HepG2 (cell line): Measurements from ENCODE around the gene MVK. TPM values are rescaled to one million over a fixed set of nuclear protein-coding genes. Genes with fewer than 3 reads are reported as not detected.
A peak's percentile ranks its signal among the peaks of the same experiment; 100 is the strongest.

Experiments
- ATAC-seq: fragments of 200-7000 bp; cut with Tn5 transposase; 3 replicates; pipeline ENCODE4 v1.9.1; 2020; ENCODE audit warnings: mild to moderate bottlenecking, moderate library complexity
- BruUV-seq: library from RNA; stranded (reverse); fragments of 400-500 nt; replicated peaks from 2 replicates; lab custom pipeline; 2021; lab: Mats Ljungman, UMichigan
- CTCF ChIA-PET: fragments of 300-600 bp; formaldehyde crosslinking; extraction: SDS; loops from one replicate; lab custom pipeline; 2021; ENCODE audit warnings: low total read pairs, inconsistent platforms, low intra/inter-chr PET ratio; lab: Yijun Ruan, JAX
- POLR2A ChIA-PET: fragments of 350-600 bp; sonication (Branson Sonifier 250); formaldehyde crosslinking; loops from one replicate; lab custom pipeline; 2020; ENCODE audit warnings: antibody characterized with exemption, inconsistent platforms; lab: Yijun Ruan, JAX
- DNase-seq: peaks from one replicate; pipeline ENCODE4 v3.0.0-alpha.2; 2015; ENCODE audit warnings: low spot score
- FAIRE-seq: peaks from 3 replicates; lab custom pipeline; 2011; peaks lifted over from hg19 to GRCh38; lab: Jason Lieb, UNC
- H2AFZ ChIP-seq: one replicate; pipeline ENCODE4 v1.6.1; 2011; ENCODE audit warnings: low read length, inconsistent platforms
- H3K27ac ChIP-seq: fragments of 300-600 bp; 3 replicates; pipeline ENCODE4 v1.8.0; 2011; ENCODE audit warnings: mixed run types, mild to moderate bottlenecking, mixed read lengths, low read length, inconsistent platforms; ENCODE audit not compliant: insufficient read depth; ENCODE audit errors: extremely low read length
- H3K27me3 ChIP-seq, 2 experiments: fragments of 200-600 bp in 1 of 2; 2 replicates in 1 of 2; 3 replicates in 1 of 2; pipeline versions ENCODE4 v1.6.0 to v1.8.0; 2011; ENCODE audit warnings: low read length in 2 of 2, mild to moderate bottlenecking in 2 of 2, moderate library complexity in 2 of 2, inconsistent platforms in 1 of 2; ENCODE audit not compliant: insufficient read depth in 2 of 2, control insufficient read depth in 1 of 2
- H3K36me3 ChIP-seq, 2 experiments: fragments of 200-600 bp in 1 of 2; replicated peaks in 1 of 2; 2 replicates in 1 of 2; 3 replicates in 1 of 2; pipeline versions ENCODE4 v1.5.1 to v1.8.0; 2011; ENCODE audit warnings: low read length in 2 of 2, inconsistent platforms in 1 of 2; ENCODE audit not compliant: insufficient read depth in 2 of 2, control insufficient read depth in 1 of 2
- H3K4me1 ChIP-seq: 2 replicates; pipeline ENCODE4 v1.5.1; 2012; ENCODE audit warnings: low read length, inconsistent platforms; ENCODE audit not compliant: insufficient read depth
- H3K4me2 ChIP-seq: 2 replicates; pipeline ENCODE4 v1.6.0; 2011; ENCODE audit warnings: low read depth, low read length, inconsistent platforms
- H3K4me3 ChIP-seq, 3 experiments: fragments of 200-600 bp in 1 of 3; sonication (generic), shearing (Covaris generic) in 1 of 3; replicated peaks in 1 of 3; 2 replicates each; pipeline ENCODE4 v1.5.1; 2011 to 2016; ENCODE audit warnings: low read length in 3 of 3, inconsistent platforms in 2 of 3, low read depth in 2 of 3, mild to moderate bottlenecking in 2 of 3, control low read depth in 1 of 3, mixed read lengths in 1 of 3; ENCODE audit not compliant: insufficient read depth in 1 of 3
- H3K79me2 ChIP-seq: one replicate; pipeline ENCODE4 v1.6.1; 2011; ENCODE audit warnings: low read length, inconsistent platforms; ENCODE audit not compliant: insufficient read depth
- H3K9ac ChIP-seq: 2 replicates; pipeline ENCODE4 v1.6.0; 2011; ENCODE audit warnings: mild to moderate bottlenecking, low read depth, low read length, inconsistent platforms; ENCODE audit not compliant: insufficient read depth
- H3K9me3 ChIP-seq: 2 replicates; pipeline ENCODE4 v1.5.1; 2012; ENCODE audit warnings: mild to moderate bottlenecking, low read length
- H4K20me1 ChIP-seq: 2 replicates; pipeline ENCODE4 v1.6.0; 2011; ENCODE audit warnings: inconsistent platforms, mild to moderate bottlenecking, low read length, moderate library complexity; ENCODE audit not compliant: insufficient read depth
- HBP1 ChIP-seq: IDR thresholded peaks from 2 replicates; pipeline ENCODE4 v1.6.1; 2016; ENCODE audit warnings: low read depth, control low read depth
- IRF9 ChIP-seq: sonication (generic); formaldehyde crosslinking; IDR thresholded peaks from 2 replicates; pipeline ENCODE4 v1.8.0; 2022; ENCODE audit warnings: missing genetic modification reagents, mild to moderate bottlenecking, borderline replicate concordance
- KDM2A ChIP-seq: sonication (generic); formaldehyde crosslinking; IDR thresholded peaks from 2 replicates; pipeline ENCODE4 v1.4.0; 2020; ENCODE audit warnings: low read depth, missing genetic modification reagents, borderline replicate concordance
- MLXIP ChIP-seq: sonication (generic); formaldehyde crosslinking; IDR thresholded peaks from 2 replicates; pipeline ENCODE4 v1.9.0; 2021; ENCODE audit warnings: missing genetic modification reagents, borderline replicate concordance
- RBFOX2 ChIP-seq: fragments of 200-400 bp; formaldehyde crosslinking; IDR thresholded peaks from 2 replicates; pipeline ENCODE4 v1.6.1; 2017; ENCODE audit warnings: low read depth, mild to moderate bottlenecking, low read length
- SPEN ChIP-seq: sonication (generic); formaldehyde crosslinking; IDR thresholded peaks from 2 replicates; pipeline ENCODE4 v1.5.1; 2020; ENCODE audit warnings: low read depth, mild to moderate bottlenecking, missing genetic modification reagents
- UBTF ChIP-seq: sonication (generic); formaldehyde crosslinking; IDR thresholded peaks from 2 replicates; pipeline ENCODE4 v1.4.0; 2020; ENCODE audit warnings: mild to moderate bottlenecking, missing genetic modification reagents
- ZBTB7B ChIP-seq: sonication (generic); formaldehyde crosslinking; IDR thresholded peaks from 2 replicates; pipeline ENCODE4 v1.4.0; 2020; ENCODE audit warnings: missing genetic modification reagents
- ZNF780A ChIP-seq: sonication (generic); formaldehyde crosslinking; IDR thresholded peaks from 2 replicates; pipeline ENCODE4 v1.8.0; 2022; ENCODE audit warnings: mild to moderate bottlenecking, missing genetic modification reagents, moderate library complexity
- WGBS: methylation state at CpG from one replicate; pipeline ENCODE4 v1.1.6; 2017; ENCODE audit warnings: low lambda C conversion rate; 5-methylcytosine and 5-hydroxymethylcytosine counted together
- in situ Hi-C: cut with HindIII; loops from 2 replicates; pipeline ENCODE4 v1.10.0; 2017; ENCODE audit warnings: low pct_unique_long_range_greater_than_20kb; ENCODE audit not compliant: extremely low pct_ligation_motif_present
- intact Hi-C: fragments of 100-400 bp; cut with micrococcal nuclease; formaldehyde crosslinking; loops from one replicate; pipeline ENCODE4 v1.10.0; 2022; ENCODE audit not compliant: unreplicated experiment
- polyA plus RNA-seq, 8 experiments: library from polyadenylated mRNA; depleted of rRNA in 3 of 8; stranded (reverse) in 7 of 8; unstranded in 1 of 8; fragments of >200 nt; fragmentation: Illumina TruSeq in 4 of 8; extraction: Trizol in 4 of 8; gene quantifications; 2 replicates each; pipeline versions ENCODE4 v1.2.1 to v1.2.3, GENCODE V29; 2011 to 2016; ENCODE audit warnings: low read depth in 4 of 8, missing spikeins in 1 of 8, mixed read lengths in 1 of 8; ENCODE audit not compliant: insufficient read depth in 1 of 8
- total RNA-seq, 5 experiments: library from RNA; depleted of rRNA; stranded (reverse); fragments of >200 nt; fragmentation: Illumina TruSeq; extraction: Trizol; gene quantifications; 2 replicates each; pipeline ENCODE4 v1.2.3, GENCODE V29; 2016; ENCODE audit warnings: low read depth in 1 of 5

The MVK gene
- total and polyA plus RNA-seq, 2 of the 13 experiments (the other 11 are each of a cell fraction or from before 2014, with no cell fraction given): 11.6 to 66.9 TPM

- H3K27ac ChIP-seq: no peak overlapping the region
- no peak overlapping the region for H2AFZ ChIP-seq
- TF ChIP-seq ZBTB7B (CRISPR knock-in tag) (no peak), IRF9 (no peak), MLXIP (CRISPR knock-in tag) (no peak), RBFOX2 (0 out of 2 replicates have a peak, but pooled peaks have one; percentile 39)
- TF ChIP-seq, all 625 proteins: peak for 1
- WGBS: 98% methylated on average over 7 of the region's 18 CpGs
- FAIRE-seq (no peak), DNase-seq (no peak), ATAC-seq (no peak)
- no TSS peak for BruUV-seq
- H3K79me2 ChIP-seq: peaks cover 3% of the 10 kb centered on the region
- H3K4me3 ChIP-seq: no peak overlapping the region
- H4K20me1 ChIP-seq: no peaks in the 10 kb centered on the region
- no peak overlapping the region for H3K9ac ChIP-seq
- H3K36me3 ChIP-seq: peaks cover 16 to 63% of the 10 kb centered on the region in 2 experiments
- intact Hi-C loops (no loop called here), in situ Hi-C loops (no loop called here)
- H3K4me2 ChIP-seq: no peak overlapping the region
- H3K9me3 ChIP-seq: no peaks in the 10 kb centered on the region
- ChIA-PET POLR2A (no interaction called here), CTCF (no interaction called here)
- no peaks in the 10 kb centered on the region for H3K27me3 ChIP-seq
- H3K4me1 ChIP-seq: peaks cover 41% of the 10 kb centered on the region
Observed at GRCh38 chr12:109581334-109581691, 7.7 kb downstream of the MVK start.

DNA sequence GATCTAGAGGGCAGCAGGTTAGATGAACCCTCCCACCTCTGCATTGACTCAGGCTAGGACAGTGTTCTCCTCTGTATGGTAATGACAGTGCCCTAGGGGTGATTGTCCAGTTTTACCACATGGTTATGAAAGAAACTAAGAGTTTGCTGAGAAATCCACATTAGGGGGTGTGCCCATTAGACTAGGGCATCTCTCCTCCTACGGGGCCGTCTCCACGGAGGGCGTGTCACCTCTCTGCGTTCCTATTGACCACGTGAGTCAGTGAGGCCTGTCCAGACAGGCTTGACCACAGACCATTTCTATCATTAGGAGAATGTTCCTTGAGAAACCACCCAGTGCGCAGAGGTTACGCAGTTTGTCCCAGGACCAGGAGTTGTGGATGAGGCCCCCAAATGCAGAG is 8.3 kb downstream of the MVK start:
- H2AFZ ChIP-seq: no peak overlapping the region
- peaks cover 3% of the 10 kb centered on the region for H3K79me2 ChIP-seq
- no TSS peak for BruUV-seq
- H3K9ac ChIP-seq: no peak overlapping the region
- CTCF ChIA-PET: no interaction called here
- intact Hi-C loops (no loop called here), in situ Hi-C loops (no loop called here)
- WGBS: 98% methylated on average over 8 of the region's 8 CpGs
- H3K4me1 ChIP-seq: peaks cover 46% of the 10 kb centered on the region
- DNase-seq (no peak), FAIRE-seq (no peak), ATAC-seq (no peak)
- H3K9me3 ChIP-seq: no peaks in the 10 kb centered on the region
- H4K20me1 ChIP-seq: no peaks in the 10 kb centered on the region
- H3K4me2 ChIP-seq: no peak overlapping the region
- H3K27me3 ChIP-seq: no peaks in the 10 kb centered on the region
- peaks cover 16 to 61% of the 10 kb centered on the region in 2 experiments for H3K36me3 ChIP-seq
- H3K4me3 ChIP-seq: no peak overlapping the region
- POLR2A ChIA-PET: no interaction called here
- no peak overlapping the region for H3K27ac ChIP-seq
- TF ChIP-seq SPEN (CRISPR knock-in tag) (no peak), KDM2A (CRISPR knock-in tag) (no peak), UBTF (CRISPR knock-in tag) (no peak), HBP1 (CRISPR knock-in tag) (no peak), ZNF780A (CRISPR knock-in tag) (no peak)
